ENCODE data around the gene PFKP.

The PFKP gene

DNA sequence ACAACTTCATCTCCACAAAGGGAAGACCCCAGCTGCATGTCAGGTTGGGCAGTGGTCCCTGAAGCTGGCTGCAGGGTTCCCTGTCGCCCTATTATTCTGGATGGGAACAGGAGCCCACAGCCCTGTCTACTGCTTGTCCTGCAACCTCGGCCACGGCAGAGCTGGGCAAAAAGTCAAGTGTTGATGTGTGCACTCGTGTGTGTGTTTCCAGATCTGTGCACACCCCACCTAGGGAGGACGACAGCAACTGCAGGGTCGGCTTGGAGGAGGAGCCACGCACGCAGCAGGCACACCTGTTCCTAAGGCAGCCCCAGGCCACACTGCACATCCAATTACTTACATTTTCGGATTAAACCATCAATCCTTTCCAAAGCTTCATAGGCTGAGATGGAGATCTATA is 81.6 kb downstream of the PFKP start:
- Histone ChIP-seq H3K4me1 (ENCODE audit: control insufficient read depth, insufficient read depth, low read length) (no peaks in the 10 kb centered on the region), H3K9me3 (ENCODE audit: control insufficient read depth, insufficient read depth, low read depth, low read length) (no peaks in the 10 kb centered on the region), H3K36me3 (ENCODE audit: control insufficient read depth in 2 of 2, insufficient read depth in 1 of 2, low read length in 2 of 2) (peaks cover 24 to 98% of the 10 kb centered on the region in 2 experiments), H3K27ac (ENCODE audit: extremely low read depth, low read depth, low read length) (no peak overlapping the region), H3K4me3 (ENCODE audit: low read depth, low read length) (no peak overlapping the region)
- CTCF ChIA-PET = no interaction called here
- POLR2A ChIA-PET = no interaction called here
- TF ChIP-seq ZNF112 (tag by site-specific recombination; IDR thresholded peaks at IDR 0.05) (no peak), AEBP2 (tag by site-specific recombination; IDR thresholded peaks at IDR 0.05; ENCODE audit: borderline replicate concordance) (no peak), GLI4 (tag by site-specific recombination; IDR thresholded peaks at IDR 0.05) (no peak), ZBTB49 (tag by site-specific recombination; IDR thresholded peaks at IDR 0.05; ENCODE audit: low read depth) (no peak), KLF1 (tag by site-specific recombination; IDR thresholded peaks at IDR 0.05) (no peak), ZBTB8A (tag by site-specific recombination; IDR thresholded peaks at IDR 0.05) (no peak), SP3 (tag by site-specific recombination; IDR thresholded peaks at IDR 0.05) (no peak), ZSCAN16 (tag by site-specific recombination; IDR thresholded peaks at IDR 0.05) (no peak), FEZF1 (tag by site-specific recombination; IDR thresholded peaks at IDR 0.05) (no peak), ZNF510 (tag by site-specific recombination; IDR thresholded peaks at IDR 0.05; ENCODE audit: insufficient replicate concordance) (no peak), ZBTB48 (tag by site-specific recombination; IDR thresholded peaks at IDR 0.05) (no peak), TRIM28 (IDR thresholded peaks at IDR 0.05; ENCODE audit: borderline replicate concordance, low read length) (no peak), ZNF292 (tag by site-specific recombination; IDR thresholded peaks at IDR 0.05; ENCODE audit: borderline replicate concordance, low read depth) (no peak), ZNF571 (tag by site-specific recombination; IDR thresholded peaks at IDR 0.05) (no peak)
- TF ChIP-seq, protein P1, sequence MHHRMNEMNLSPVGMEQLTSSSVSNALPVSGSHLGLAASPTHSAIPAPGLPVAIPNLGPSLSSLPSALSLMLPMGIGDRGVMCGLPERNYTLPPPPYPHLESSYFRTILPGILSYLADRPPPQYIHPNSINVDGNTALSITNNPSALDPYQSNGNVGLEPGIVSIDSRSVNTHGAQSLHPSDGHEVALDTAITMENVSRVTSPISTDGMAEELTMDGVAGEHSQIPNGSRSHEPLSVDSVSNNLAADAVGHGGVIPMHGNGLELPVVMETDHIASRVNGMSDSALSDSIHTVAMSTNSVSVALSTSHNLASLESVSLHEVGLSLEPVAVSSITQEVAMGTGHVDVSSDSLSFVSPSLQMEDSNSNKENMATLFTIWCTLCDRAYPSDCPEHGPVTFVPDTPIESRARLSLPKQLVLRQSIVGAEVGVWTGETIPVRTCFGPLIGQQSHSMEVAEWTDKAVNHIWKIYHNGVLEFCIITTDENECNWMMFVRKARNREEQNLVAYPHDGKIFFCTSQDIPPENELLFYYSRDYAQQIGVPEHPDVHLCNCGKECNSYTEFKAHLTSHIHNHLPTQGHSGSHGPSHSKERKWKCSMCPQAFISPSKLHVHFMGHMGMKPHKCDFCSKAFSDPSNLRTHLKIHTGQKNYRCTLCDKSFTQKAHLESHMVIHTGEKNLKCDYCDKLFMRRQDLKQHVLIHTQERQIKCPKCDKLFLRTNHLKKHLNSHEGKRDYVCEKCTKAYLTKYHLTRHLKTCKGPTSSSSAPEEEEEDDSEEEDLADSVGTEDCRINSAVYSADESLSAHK (tag by site-specific recombination; IDR thresholded peaks at IDR 0.05) = no peak
- TF ChIP-seq, protein P2, sequence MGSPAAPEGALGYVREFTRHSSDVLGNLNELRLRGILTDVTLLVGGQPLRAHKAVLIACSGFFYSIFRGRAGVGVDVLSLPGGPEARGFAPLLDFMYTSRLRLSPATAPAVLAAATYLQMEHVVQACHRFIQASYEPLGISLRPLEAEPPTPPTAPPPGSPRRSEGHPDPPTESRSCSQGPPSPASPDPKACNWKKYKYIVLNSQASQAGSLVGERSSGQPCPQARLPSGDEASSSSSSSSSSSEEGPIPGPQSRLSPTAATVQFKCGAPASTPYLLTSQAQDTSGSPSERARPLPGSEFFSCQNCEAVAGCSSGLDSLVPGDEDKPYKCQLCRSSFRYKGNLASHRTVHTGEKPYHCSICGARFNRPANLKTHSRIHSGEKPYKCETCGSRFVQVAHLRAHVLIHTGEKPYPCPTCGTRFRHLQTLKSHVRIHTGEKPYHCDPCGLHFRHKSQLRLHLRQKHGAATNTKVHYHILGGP (tag by site-specific recombination; IDR thresholded peaks at IDR 0.05) = no peak
- TF ChIP-seq, protein P3, sequence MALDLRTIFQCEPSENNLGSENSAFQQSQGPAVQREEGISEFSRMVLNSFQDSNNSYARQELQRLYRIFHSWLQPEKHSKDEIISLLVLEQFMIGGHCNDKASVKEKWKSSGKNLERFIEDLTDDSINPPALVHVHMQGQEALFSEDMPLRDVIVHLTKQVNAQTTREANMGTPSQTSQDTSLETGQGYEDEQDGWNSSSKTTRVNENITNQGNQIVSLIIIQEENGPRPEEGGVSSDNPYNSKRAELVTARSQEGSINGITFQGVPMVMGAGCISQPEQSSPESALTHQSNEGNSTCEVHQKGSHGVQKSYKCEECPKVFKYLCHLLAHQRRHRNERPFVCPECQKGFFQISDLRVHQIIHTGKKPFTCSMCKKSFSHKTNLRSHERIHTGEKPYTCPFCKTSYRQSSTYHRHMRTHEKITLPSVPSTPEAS (tag by site-specific recombination; IDR thresholded peaks at IDR 0.05) = no peak
- TF ChIP-seq, protein P4, sequence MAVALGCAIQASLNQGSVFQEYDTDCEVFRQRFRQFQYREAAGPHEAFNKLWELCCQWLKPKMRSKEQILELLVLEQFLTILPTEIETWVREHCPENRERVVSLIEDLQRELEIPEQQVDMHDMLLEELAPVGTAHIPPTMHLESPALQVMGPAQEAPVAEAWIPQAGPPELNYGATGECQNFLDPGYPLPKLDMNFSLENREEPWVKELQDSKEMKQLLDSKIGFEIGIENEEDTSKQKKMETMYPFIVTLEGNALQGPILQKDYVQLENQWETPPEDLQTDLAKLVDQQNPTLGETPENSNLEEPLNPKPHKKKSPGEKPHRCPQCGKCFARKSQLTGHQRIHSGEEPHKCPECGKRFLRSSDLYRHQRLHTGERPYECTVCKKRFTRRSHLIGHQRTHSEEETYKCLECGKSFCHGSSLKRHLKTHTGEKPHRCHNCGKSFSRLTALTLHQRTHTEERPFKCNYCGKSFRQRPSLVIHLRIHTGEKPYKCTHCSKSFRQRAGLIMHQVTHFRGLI (tag by site-specific recombination; IDR thresholded peaks at IDR 0.05) = no peak

Measured in HEK293 (cell line).